AG10803 (cell line): ENCODE measurements around the gene GYS2.

Source experiments
- DNase-seq: peaks from one replicate; pipeline ENCODE4 v3.0.0; 2010; ENCODE audit warnings: low read depth
- H3K4me3 ChIP-seq: 2 replicates; pipeline ENCODE4 v1.5.1; 2011; ENCODE audit warnings: mild to moderate bottlenecking, low read length, control low read depth
- TF ChIP-seq, protein P1 (sequence below): conservative IDR thresholded peaks from 2 replicates; pipeline ENCODE4 v1.5.1; 2011; ENCODE audit warnings: mild to moderate bottlenecking, low read length, control low read depth, inconsistent platforms

The GYS2 gene

DNA sequence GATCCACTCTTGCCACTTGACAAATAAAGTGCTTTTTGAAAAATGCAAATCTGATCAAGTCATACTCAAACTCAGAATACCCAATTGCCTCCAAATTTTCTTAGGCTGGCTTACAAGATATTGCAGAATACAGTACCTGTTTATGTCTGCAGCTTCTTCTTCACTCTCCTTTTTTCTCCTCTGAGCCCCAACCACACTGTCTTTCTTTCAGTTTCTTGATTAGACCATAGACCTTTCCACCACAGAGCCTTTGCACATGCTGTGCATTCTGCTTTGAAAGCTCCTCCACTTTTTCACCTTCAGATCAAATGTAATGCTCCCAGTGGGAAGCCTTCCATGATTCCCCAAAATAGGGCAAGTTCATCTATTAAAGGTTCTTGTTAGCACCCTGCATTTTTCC is 13.9 kb upstream of the GYS2 start:
- no peak for DNase-seq
- no peak overlapping the region for H3K4me3 ChIP-seq
- TF ChIP-seq, protein P1, sequence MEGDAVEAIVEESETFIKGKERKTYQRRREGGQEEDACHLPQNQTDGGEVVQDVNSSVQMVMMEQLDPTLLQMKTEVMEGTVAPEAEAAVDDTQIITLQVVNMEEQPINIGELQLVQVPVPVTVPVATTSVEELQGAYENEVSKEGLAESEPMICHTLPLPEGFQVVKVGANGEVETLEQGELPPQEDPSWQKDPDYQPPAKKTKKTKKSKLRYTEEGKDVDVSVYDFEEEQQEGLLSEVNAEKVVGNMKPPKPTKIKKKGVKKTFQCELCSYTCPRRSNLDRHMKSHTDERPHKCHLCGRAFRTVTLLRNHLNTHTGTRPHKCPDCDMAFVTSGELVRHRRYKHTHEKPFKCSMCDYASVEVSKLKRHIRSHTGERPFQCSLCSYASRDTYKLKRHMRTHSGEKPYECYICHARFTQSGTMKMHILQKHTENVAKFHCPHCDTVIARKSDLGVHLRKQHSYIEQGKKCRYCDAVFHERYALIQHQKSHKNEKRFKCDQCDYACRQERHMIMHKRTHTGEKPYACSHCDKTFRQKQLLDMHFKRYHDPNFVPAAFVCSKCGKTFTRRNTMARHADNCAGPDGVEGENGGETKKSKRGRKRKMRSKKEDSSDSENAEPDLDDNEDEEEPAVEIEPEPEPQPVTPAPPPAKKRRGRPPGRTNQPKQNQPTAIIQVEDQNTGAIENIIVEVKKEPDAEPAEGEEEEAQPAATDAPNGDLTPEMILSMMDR, result no peak

DNA sequence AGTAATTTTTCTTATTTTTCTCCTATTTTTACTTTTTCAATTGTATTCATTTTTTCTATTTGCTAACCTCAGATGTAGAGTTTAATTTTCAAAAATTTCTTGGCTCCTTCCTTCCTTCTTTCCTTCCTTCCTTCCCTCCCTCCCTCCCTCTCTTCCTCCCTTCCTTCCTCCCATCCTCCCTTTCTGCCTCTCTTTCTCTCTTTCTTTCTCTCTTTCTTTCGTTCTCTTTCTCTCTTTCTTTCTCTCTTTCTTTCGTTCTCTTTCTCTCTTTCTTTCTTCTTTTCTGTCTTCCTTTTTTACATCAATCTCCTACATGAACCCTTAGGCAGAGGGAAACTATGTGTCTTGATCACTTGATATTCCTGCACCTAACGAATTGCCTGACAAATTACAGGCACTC is 12.4 kb upstream of the GYS2 start:
- no peak for DNase-seq
- TF ChIP-seq, protein P1, result no peak
- H3K4me3 ChIP-seq, result no peak overlapping the region

DNA sequence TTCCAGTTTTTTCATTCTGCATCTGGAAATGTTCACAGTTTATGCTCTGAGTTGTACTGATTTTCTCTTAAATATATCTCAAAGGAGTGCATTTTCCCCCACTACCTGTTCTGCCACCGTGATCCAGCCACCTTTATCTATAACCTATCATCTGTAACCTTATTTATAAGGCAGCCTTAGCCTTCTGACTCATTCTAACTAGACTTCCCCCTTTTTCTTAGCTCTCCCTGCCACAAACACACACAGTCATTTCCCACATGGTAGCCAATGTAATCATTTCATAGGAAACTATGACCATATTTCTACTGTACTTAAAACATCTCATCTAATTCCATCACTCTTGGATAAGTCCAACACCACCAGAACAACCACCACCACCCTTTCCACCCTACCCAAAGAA is 10.8 kb upstream of the GYS2 start:
- TF ChIP-seq, protein P1, result no peak
- no peak overlapping the region for H3K4me3 ChIP-seq
- DNase-seq, result no peak

DNA sequence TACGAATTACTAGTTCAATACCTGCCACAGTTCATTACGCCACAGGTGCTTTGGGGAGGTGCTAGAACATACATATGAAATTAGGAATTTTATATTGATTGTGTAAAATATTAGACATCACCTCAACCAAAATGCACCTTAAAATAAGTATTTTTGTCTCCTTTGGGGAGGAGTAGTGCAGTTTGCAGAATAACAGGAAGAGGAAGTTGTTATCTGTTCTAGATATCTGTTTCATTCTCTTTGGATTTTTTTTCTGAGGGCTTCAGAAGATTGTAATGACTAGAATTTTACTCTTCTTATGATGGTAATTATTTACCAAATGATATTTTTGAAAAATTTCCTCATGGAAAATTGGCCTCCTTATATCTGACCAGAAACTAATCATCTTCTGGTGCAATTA is 9.9 kb upstream of the GYS2 start:
- H3K4me3 ChIP-seq, result no peak overlapping the region
- no peak for DNase-seq
- TF ChIP-seq, protein P1, result no peak

DNA sequence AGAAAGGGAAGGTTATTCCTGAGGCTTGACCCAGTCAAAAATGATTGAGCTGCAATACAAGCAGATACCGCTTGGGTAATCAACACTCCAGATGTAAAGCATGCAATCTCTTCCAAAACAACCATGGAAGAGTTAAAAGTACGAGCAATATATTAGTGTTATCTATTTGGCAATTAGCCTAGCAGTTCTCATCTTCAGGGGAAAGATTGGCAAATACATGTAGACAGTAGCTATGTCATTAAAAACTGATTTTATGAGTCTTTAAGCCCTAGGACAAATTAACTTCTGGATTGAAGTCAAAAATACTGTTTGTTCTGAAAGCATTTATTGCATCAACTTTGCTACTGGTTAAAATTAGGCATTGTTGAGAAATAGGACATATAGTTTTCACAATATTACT is 9.3 kb upstream of the GYS2 start:
- no peak for DNase-seq
- H3K4me3 ChIP-seq, result no peak overlapping the region
- TF ChIP-seq, protein P1, result peak; percentile 17; the same call in 1 of the 2 replicates

DNA sequence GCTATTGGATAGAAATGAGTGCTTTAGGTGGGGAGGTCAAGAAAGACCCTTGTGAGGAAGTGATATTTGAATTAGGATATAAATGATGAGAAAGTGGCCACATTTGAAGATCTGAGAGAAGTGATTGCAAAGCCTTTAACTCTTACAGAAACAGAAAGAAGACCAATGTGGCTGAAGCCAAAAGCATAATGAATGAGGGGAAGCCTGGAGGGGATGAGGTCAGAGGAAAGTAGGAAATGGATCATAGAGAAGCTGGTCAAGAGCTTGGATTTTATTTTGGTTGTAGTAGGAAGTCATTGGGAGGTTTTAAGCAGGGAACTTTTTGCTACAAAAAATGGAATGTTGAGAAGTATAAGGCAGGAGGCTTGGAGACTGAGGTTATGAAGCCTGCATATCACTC is 3.5 kb upstream of the GYS2 start:
- TF ChIP-seq, protein P1, result no peak
- DNase-seq, result no peak
- no peak overlapping the region for H3K4me3 ChIP-seq

DNA sequence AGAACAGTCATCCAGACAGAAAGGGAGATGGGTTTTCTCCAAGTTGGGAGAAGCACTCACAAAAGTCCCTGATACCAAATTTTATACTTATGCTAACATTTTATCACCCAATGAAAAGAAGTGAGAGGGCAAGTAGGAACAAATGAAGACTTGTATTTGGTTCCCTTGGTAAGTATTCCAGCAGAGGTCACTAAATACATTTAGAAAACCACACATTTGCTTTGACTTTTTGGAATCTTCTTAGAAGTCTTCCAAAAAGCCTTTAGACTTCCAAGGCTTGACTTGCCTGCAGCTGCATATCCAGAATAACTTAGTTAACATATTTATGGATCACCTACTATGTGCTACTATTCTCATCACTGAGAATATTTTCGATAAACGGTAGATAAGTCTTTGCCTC is 3.1 kb upstream of the GYS2 start:
- peak; percentile 42 for DNase-seq

More for the DNA sequence above, 3.1 kb upstream of the GYS2 start:
- no peak overlapping the region for H3K4me3 ChIP-seq
- TF ChIP-seq, protein P1, result peak; percentile 39
